Activated CD8-positive, alpha-beta T cell treated with anti-CD3 and anti-CD28 coated beads for 36 hours (primary cell): ENCODE results near the gene FANCC. TPM values are rescaled to one million over a fixed set of nuclear protein-coding genes. Genes with fewer than 3 reads are reported as not detected.

Experiments used
- ATAC-seq: fragments of 200-7000 bp; cut with Tn5 transposase; one replicate; pipeline ENCODE4 v1.10.0; 2021; ENCODE audit warnings: mild to moderate bottlenecking, moderate library complexity
- CTCF ChIA-PET: fragments of 350-600 bp; sonication (Branson Sonifier 250); formaldehyde crosslinking; loops from one replicate; lab custom pipeline; 2021; ENCODE audit warnings: antibody characterized with exemption; lab: Charles Lee
- POLR2A ChIA-PET: fragments of 350-600 bp; sonication (Branson Sonifier 250); formaldehyde crosslinking; loops from one replicate; lab custom pipeline; 2021; ENCODE audit warnings: antibody characterized with exemption; lab: Charles Lee
- DNase-seq: peaks from one replicate; pipeline ENCODE4 v3.0.0-alpha.2; 2020
- H3K27ac Mint-ChIP-seq: one replicate; pipeline ENCODE4 v1.8.0; 2021; ENCODE audit warnings: mild to moderate bottlenecking, mixed read lengths
- H3K27me3 Mint-ChIP-seq: one replicate; pipeline ENCODE4 v1.8.0; 2021; ENCODE audit warnings: mixed read lengths
- H3K36me3 Mint-ChIP-seq: one replicate; pipeline ENCODE4 v1.8.0; 2021; ENCODE audit warnings: low read depth, mixed read lengths
- H3K4me1 Mint-ChIP-seq: one replicate; pipeline ENCODE4 v1.8.0; 2021; ENCODE audit warnings: low read depth, mixed read lengths
- H3K4me3 Mint-ChIP-seq: one replicate; pipeline ENCODE4 v1.8.0; 2021; ENCODE audit warnings: mild to moderate bottlenecking, moderate library complexity, mixed read lengths
- H3K9me3 Mint-ChIP-seq: one replicate; pipeline ENCODE4 v1.8.0; 2021; ENCODE audit warnings: mixed read lengths
- CTCF ChIP-seq: fragments of 200-600 bp; IDR thresholded peaks from one replicate; pipeline ENCODE4 v1.8.0; 2022; ENCODE audit warnings: antibody characterized with exemption, mild to moderate bottlenecking
- intact Hi-C: fragments of 100-400 bp; cut with micrococcal nuclease; formaldehyde crosslinking; loops from one replicate; pipeline ENCODE4 v1.10.0; 2022
- total RNA-seq, 2 experiments: library from RNA; stranded (reverse); gene quantifications; one replicate each; pipeline ENCODE4 v1.2.3, GENCODE V29; 2021

The FANCC gene
- total RNA-seq, 2 experiments from 2014 or later, result 11.5 to 12.4 TPM

GRCh38 chr9:95098391-95098921 is 219.1 kb downstream of the FANCC start:
- Mint-ChIP-seq H3K4me3 (no peak overlapping the region), H3K9me3 (no peaks in the 10 kb centered on the region), H3K27ac (no peak overlapping the region), H3K36me3 (no peaks in the 10 kb centered on the region), H3K27me3 (no peaks in the 10 kb centered on the region), H3K4me1 (no peaks in the 10 kb centered on the region)
- intact Hi-C loops, result no loop called here
- ATAC-seq, result no peak
- CTCF ChIA-PET, result interaction anchor here (1.9 kb wide), 1 partner anchor 33 kb away, joined by 8 read pairs; no protein-coding TSS in a partner anchor
- POLR2A ChIA-PET, result no interaction called here
- no peak for TF ChIP-seq CTCF
- DNase-seq, result no peak

GRCh38 chr9:95097279-95097678 is 220.2 kb downstream of the FANCC start:
- CTCF ChIA-PET, result interaction anchor here (1.5 kb wide), 1 partner anchor 14 kb away, joined by 3 read pairs; no protein-coding TSS in a partner anchor
- Mint-ChIP-seq H3K27me3 (no peaks in the 10 kb centered on the region), H3K4me3 (no peak overlapping the region), H3K4me1 (peaks cover 7% of the 10 kb centered on the region), H3K27ac (no peak overlapping the region), H3K9me3 (no peaks in the 10 kb centered on the region), H3K36me3 (no peaks in the 10 kb centered on the region)
- POLR2A ChIA-PET, result no interaction called here
- ATAC-seq (no peak), DNase-seq (no peak)
- intact Hi-C loops, result no loop called here
- TF ChIP-seq CTCF, result no peak

GRCh38 chr9:95096807-95097206 is 220.7 kb downstream of the FANCC start:
- H3K4me3 Mint-ChIP-seq, result no peak overlapping the region

GRCh38 chr9:95096381-95096780 is 221.1 kb downstream of the FANCC start:
- no peak for TF ChIP-seq CTCF
- H3K36me3 Mint-ChIP-seq, result no peaks in the 10 kb centered on the region
- DNase-seq, result no peak
- peaks cover 7% of the 10 kb centered on the region for H3K4me1 Mint-ChIP-seq
- H3K27me3 Mint-ChIP-seq, result no peaks in the 10 kb centered on the region
- ChIA-PET POLR2A (no interaction called here), CTCF (interaction anchor here (1.3 to 2.3 kb wide), 3 partner anchors 14 to 35 kb away, joined by 3 to 9 read pairs (median 6); no protein-coding TSS in a partner anchor)
- H3K27ac Mint-ChIP-seq, result no peak overlapping the region
- no peak for ATAC-seq
- intact Hi-C loops, result no loop called here
- H3K9me3 Mint-ChIP-seq, result no peaks in the 10 kb centered on the region
- H3K4me3 Mint-ChIP-seq, result no peak overlapping the region

More at GRCh38 chr9:95096807-95097206, 220.7 kb downstream of the FANCC start:
- Mint-ChIP-seq H3K9me3 (no peaks in the 10 kb centered on the region), H3K36me3 (no peaks in the 10 kb centered on the region), H3K27me3 (no peaks in the 10 kb centered on the region), H3K27ac (no peak overlapping the region), H3K4me1 (peaks cover 7% of the 10 kb centered on the region)
- no peak for TF ChIP-seq CTCF
- CTCF ChIA-PET, result interaction anchor here (1.3 to 1.5 kb wide), 2 partner anchors 14 to 30 kb away, joined by 3 to 6 read pairs; no protein-coding TSS in a partner anchor
- ATAC-seq, result no peak
- intact Hi-C loops, result no loop called here
- POLR2A ChIA-PET, result no interaction called here
- no peak for DNase-seq

- ChIA-PET POLR2A (no interaction called here), CTCF (interaction anchor here (1.2 to 2.3 kb wide), 4 partner anchors 15 to 414 kb away, joined by 3 to 9 read pairs (median 4); no protein-coding TSS in a partner anchor)
- Mint-ChIP-seq H3K36me3 (no peaks in the 10 kb centered on the region), H3K4me1 (peaks cover 7% of the 10 kb centered on the region), H3K9me3 (no peaks in the 10 kb centered on the region), H3K27me3 (no peaks in the 10 kb centered on the region), H3K27ac (no peak overlapping the region), H3K4me3 (no peak overlapping the region)
- ATAC-seq, result no peak
- no peak for DNase-seq
- TF ChIP-seq CTCF, result no peak
- intact Hi-C loops, result no loop called here
These were observed 221.7 kb downstream of the FANCC start for GRCh38 chr9:95095641-95096355.
